Measurements from ENCODE around the gene SLC4A7. TPM values are rescaled to one million over a fixed set of nuclear protein-coding genes. Genes with fewer than 3 reads are reported as not detected.

SLC4A7 gene
- total RNA-seq, 1 experiment from 2014 or later: 28.1 TPM

- CTCF ChIA-PET: no interaction called here
- BruUV-seq (replicated peaks): no TSS peak
- H3K9me2 ChIP-seq (ENCODE audit: insufficient read depth): peaks cover 2% of the 10 kb centered on the region; the same call in 1 of the 2 replicates
Measured at GRCh38 chr3:27456554-27456953, 27.6 kb downstream of the SLC4A7 start.

DNA sequence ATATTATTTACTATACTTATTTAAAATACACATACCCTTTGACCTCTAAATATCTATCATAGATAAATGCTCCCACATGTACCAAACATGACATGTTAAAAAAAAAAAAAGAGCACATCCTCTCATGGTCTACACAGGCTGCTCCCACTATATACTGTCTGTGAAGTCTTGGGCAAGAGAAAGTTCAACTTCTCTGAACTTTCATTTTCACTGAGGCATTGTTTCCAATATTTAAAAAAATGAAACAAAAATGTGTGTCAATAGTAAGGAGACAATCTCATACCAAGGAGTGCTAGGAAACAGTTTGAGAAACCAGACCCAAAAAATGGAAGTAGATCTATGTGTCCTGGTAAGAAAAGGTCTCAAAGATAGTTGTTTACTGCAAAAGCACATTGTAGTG is 29.3 kb downstream of the SLC4A7 start:
- Histone ChIP-seq H3K27me3 (ENCODE audit: insufficient read depth, low read depth) (no peaks in the 10 kb centered on the region), H3K79me2 (ENCODE audit: low read depth) (peaks cover 82% of the 10 kb centered on the region), H4K20me1 (ENCODE audit: insufficient read depth) (no peaks in the 10 kb centered on the region), H3K4me3 (no peak overlapping the region), H3K9me2 (ENCODE audit: insufficient read depth) (peaks cover 2% of the 10 kb centered on the region; the same call in 1 of the 2 replicates), H3K4me1 (replicated peaks; ENCODE audit: insufficient read depth) (peaks cover 21% of the 10 kb centered on the region), H3F3A (ENCODE audit: insufficient read depth, low read depth) (peaks cover 28% of the 10 kb centered on the region), H3K36me3 (ENCODE audit: low read depth) (peaks cover 11% of the 10 kb centered on the region; the same call in 1 of the 2 replicates), H2AFZ (no peak overlapping the region), H3K4me2 (no peak overlapping the region), H3K27ac (no peak overlapping the region), H3K9me3 (ENCODE audit: insufficient read depth, low read depth) (no peaks in the 10 kb centered on the region)
- ChIA-PET CTCF (interaction anchor here (0.6 kb wide), 1 partner anchor 24 kb away, joined by 3 read pairs; no protein-coding TSS in a partner anchor), POLR2A (ENCODE audit: unreplicated experiment) (no interaction called here)
- intact Hi-C loops (cut with micrococcal nuclease; ENCODE audit: unreplicated experiment): no loop called here
- no TSS peak for BruUV-seq (replicated peaks)
- TF ChIP-seq, protein P1, sequence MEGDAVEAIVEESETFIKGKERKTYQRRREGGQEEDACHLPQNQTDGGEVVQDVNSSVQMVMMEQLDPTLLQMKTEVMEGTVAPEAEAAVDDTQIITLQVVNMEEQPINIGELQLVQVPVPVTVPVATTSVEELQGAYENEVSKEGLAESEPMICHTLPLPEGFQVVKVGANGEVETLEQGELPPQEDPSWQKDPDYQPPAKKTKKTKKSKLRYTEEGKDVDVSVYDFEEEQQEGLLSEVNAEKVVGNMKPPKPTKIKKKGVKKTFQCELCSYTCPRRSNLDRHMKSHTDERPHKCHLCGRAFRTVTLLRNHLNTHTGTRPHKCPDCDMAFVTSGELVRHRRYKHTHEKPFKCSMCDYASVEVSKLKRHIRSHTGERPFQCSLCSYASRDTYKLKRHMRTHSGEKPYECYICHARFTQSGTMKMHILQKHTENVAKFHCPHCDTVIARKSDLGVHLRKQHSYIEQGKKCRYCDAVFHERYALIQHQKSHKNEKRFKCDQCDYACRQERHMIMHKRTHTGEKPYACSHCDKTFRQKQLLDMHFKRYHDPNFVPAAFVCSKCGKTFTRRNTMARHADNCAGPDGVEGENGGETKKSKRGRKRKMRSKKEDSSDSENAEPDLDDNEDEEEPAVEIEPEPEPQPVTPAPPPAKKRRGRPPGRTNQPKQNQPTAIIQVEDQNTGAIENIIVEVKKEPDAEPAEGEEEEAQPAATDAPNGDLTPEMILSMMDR (conservative IDR thresholded peaks at IDR 0.05): no peak
- no peak for TF ChIP-seq EZH2 (IDR thresholded peaks at IDR 0.05; ENCODE audit: low read depth)
- no peak for DNase-seq

More at GRCh38 chr3:27456554-27456953, 27.6 kb downstream of the SLC4A7 start:
- no peak for DNase-seq
- Histone ChIP-seq H3K36me3 (ENCODE audit: low read depth) (peaks cover 5% of the 10 kb centered on the region; the same call in 1 of the 2 replicates), H3K79me2 (ENCODE audit: low read depth) (peaks cover 85% of the 10 kb centered on the region), H3K27ac (no peak overlapping the region), H3K9me3 (ENCODE audit: insufficient read depth, low read depth) (no peaks in the 10 kb centered on the region), H3K27me3 (ENCODE audit: insufficient read depth, low read depth) (no peaks in the 10 kb centered on the region), H3K4me3 (no peak overlapping the region), H3K4me1 (replicated peaks; ENCODE audit: insufficient read depth) (peaks cover 12% of the 10 kb centered on the region), H4K20me1 (ENCODE audit: insufficient read depth) (no peaks in the 10 kb centered on the region), H3K4me2 (no peak overlapping the region), H2AFZ (no peak overlapping the region), H3F3A (ENCODE audit: insufficient read depth, low read depth) (peaks cover 18% of the 10 kb centered on the region)
- POLR2A ChIA-PET (ENCODE audit: unreplicated experiment): no interaction called here
- TF ChIP-seq, protein P1 (conservative IDR thresholded peaks at IDR 0.05): no peak
- no peak for TF ChIP-seq EZH2 (IDR thresholded peaks at IDR 0.05; ENCODE audit: low read depth)
- intact Hi-C loops (cut with micrococcal nuclease; ENCODE audit: unreplicated experiment): no loop called here

DNA sequence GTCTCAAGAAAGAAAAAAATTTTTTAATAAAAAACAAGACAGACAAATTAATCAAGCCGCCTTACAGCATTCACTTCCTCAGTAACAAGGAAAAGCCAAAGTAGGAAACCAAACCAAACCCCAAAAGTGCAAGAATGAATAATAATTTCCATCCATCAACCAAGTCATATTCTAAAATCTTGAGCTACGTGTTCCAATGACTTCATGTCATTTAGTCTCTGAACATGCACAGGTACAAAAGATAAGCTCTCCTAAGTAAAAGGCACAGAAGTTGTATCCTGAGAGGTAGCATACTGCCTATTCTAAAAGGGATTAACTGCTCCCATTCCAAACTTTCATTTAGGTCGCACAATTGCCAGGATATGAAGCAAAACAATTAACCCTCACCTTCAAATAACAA is 29.7 kb downstream of the SLC4A7 start:
- Histone ChIP-seq H2AFZ (no peak overlapping the region), H3K9me3 (ENCODE audit: insufficient read depth, low read depth) (no peaks in the 10 kb centered on the region), H3K4me2 (no peak overlapping the region), H3F3A (ENCODE audit: insufficient read depth, low read depth) (peaks cover 28% of the 10 kb centered on the region), H4K20me1 (ENCODE audit: insufficient read depth) (no peaks in the 10 kb centered on the region), H3K4me1 (replicated peaks; ENCODE audit: insufficient read depth) (peaks cover 25% of the 10 kb centered on the region), H3K27me3 (ENCODE audit: insufficient read depth, low read depth) (no peaks in the 10 kb centered on the region), H3K79me2 (ENCODE audit: low read depth) (peaks cover 83% of the 10 kb centered on the region), H3K27ac (no peak overlapping the region), H3K36me3 (ENCODE audit: low read depth) (peaks cover 13% of the 10 kb centered on the region; the same call in 1 of the 2 replicates), H3K4me3 (no peak overlapping the region), H3K9me2 (ENCODE audit: insufficient read depth) (peaks cover 2% of the 10 kb centered on the region; the same call in 1 of the 2 replicates)
- intact Hi-C loops (cut with micrococcal nuclease; ENCODE audit: unreplicated experiment): no loop called here
- POLR2A ChIA-PET (ENCODE audit: unreplicated experiment): no interaction called here
- CTCF ChIA-PET: interaction anchor here (0.6 kb wide), 1 partner anchor 23 kb away, joined by 3 read pairs; no protein-coding TSS in a partner anchor
- TF ChIP-seq EZH2 (IDR thresholded peaks at IDR 0.05; ENCODE audit: low read depth): no peak
- TF ChIP-seq, protein P1 (conservative IDR thresholded peaks at IDR 0.05): no peak
- no peak for DNase-seq
- BruUV-seq (replicated peaks): no TSS peak

Measured in PC-9 (cell line).